GM12872 (cell line): ENCODE data around the gene ELL3.
A peak's percentile ranks its signal among the peaks of the same experiment; 100 is the strongest.

Experiments
- TF ChIP-seq, protein P1 (sequence below): IDR thresholded peaks from 3 replicates; pipeline ENCODE4 v1.5.1; 2011; ENCODE audit warnings: low read depth, mild to moderate bottlenecking, low read length, moderate library complexity; ENCODE audit not compliant: insufficient read depth

Gene ELL3

GRCh38 chr15:43775411-43775965, 1.3 kb downstream of the ELL3 start:
- TF ChIP-seq, protein P1, sequence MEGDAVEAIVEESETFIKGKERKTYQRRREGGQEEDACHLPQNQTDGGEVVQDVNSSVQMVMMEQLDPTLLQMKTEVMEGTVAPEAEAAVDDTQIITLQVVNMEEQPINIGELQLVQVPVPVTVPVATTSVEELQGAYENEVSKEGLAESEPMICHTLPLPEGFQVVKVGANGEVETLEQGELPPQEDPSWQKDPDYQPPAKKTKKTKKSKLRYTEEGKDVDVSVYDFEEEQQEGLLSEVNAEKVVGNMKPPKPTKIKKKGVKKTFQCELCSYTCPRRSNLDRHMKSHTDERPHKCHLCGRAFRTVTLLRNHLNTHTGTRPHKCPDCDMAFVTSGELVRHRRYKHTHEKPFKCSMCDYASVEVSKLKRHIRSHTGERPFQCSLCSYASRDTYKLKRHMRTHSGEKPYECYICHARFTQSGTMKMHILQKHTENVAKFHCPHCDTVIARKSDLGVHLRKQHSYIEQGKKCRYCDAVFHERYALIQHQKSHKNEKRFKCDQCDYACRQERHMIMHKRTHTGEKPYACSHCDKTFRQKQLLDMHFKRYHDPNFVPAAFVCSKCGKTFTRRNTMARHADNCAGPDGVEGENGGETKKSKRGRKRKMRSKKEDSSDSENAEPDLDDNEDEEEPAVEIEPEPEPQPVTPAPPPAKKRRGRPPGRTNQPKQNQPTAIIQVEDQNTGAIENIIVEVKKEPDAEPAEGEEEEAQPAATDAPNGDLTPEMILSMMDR, result peak; percentile 37; the same call in 2 of the 3 replicates

- TF ChIP-seq, protein P1, result no peak
Observed at GRCh38 chr15:43774062-43774461, 2.7 kb downstream of the ELL3 start.

DNA sequence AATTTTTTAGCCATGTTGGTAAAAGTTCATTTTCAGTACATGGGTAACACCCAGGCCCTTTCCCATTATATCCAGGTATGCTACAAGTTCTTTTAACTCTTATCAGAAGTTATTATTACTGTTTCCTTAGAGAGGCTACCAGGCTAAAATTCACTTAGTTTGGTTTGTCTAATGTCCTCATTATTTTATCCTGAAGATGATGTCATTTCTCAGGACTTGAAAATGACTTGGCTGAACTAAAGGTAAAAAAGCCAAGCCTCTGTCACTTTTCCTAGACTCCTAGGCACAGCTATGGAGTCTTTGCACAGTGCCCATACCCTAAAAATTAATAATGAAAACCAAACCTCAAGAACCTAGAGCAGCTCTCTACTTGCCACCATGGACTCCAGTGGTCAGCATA, 4.1 kb downstream of the ELL3 start:
- TF ChIP-seq, protein P1, result no peak

- TF ChIP-seq, protein P1, result no peak
Observed at GRCh38 chr15:43771816-43772215, 5.0 kb downstream of the ELL3 start.

- TF ChIP-seq, protein P1, result peak; percentile 86
Observed at GRCh38 chr15:43769584-43770228, 7.1 kb downstream of the ELL3 start.

- TF ChIP-seq, protein P1, result no peak
Observed at GRCh38 chr15:43763819-43764446, 12.8 kb downstream of the ELL3 start.

- TF ChIP-seq, protein P1, result no peak
Observed at GRCh38 chr15:43762824-43763223, 13.9 kb downstream of the ELL3 start.
